Right lobe of liver (tissue), 4 donors: Measurements from ENCODE around the gene ITPR1.

Source experiments
- POLR2A ChIP-seq: fragments of 450-650 bp; IDR thresholded peaks from one replicate; pipeline ENCODE4 v1.6.1; 2017; ENCODE audit warnings: antibody characterized with exemption, mild to moderate bottlenecking
- TF ChIP-seq, protein P1 (sequence below), 4 donors: fragments of 200-600 bp in 3 of 4; fragments of 450-650 bp in 1 of 4; IDR thresholded peaks; one replicate each; pipeline versions ENCODE4 v1.5.1 to v1.8.0; 2016 to 2022; ENCODE audit warnings: antibody characterized with exemption in 4 of 4, mild to moderate bottlenecking in 2 of 4
- donor health status: DM: no; HTN: no; CAD: no.
- donor health status: DM: no; HTN: no; CAD: no.
- donor health status: DM: no; HTN: yes; CAD: no.

DNA sequence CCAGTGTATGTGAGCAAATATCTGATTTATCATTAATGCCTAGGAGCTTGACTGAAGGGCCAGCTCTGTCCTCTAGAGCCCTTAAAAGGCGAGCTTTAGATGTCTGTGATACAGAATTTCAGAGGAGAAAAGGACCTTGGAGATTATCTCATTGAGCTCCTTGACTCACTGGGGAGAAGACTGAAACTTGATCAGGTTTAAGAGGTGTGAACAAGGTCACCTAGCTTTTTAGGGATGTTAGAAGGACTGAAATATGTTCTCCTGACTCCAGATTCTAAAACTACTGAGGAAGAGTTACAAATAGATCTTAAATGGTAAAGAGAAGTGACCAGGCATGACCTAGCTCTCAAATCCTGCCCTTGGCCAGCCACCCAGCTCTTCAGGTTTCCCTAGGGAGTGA, 292.4 kb downstream of the ITPR1 start:
- TF ChIP-seq POLR2A, result no peak
- TF ChIP-seq, protein P1, sequence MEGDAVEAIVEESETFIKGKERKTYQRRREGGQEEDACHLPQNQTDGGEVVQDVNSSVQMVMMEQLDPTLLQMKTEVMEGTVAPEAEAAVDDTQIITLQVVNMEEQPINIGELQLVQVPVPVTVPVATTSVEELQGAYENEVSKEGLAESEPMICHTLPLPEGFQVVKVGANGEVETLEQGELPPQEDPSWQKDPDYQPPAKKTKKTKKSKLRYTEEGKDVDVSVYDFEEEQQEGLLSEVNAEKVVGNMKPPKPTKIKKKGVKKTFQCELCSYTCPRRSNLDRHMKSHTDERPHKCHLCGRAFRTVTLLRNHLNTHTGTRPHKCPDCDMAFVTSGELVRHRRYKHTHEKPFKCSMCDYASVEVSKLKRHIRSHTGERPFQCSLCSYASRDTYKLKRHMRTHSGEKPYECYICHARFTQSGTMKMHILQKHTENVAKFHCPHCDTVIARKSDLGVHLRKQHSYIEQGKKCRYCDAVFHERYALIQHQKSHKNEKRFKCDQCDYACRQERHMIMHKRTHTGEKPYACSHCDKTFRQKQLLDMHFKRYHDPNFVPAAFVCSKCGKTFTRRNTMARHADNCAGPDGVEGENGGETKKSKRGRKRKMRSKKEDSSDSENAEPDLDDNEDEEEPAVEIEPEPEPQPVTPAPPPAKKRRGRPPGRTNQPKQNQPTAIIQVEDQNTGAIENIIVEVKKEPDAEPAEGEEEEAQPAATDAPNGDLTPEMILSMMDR (IDR thresholded peaks at IDR 0.05), result no peak
